Testis (tissue), 2 donors: Measurements from ENCODE around the gene HNRNPA3.

ENCODE experiments used
- CTCF ChIP-seq, 3 experiments: fragments of 450-650 bp in 2 of 3; fragments of 200-600 bp in 1 of 3; sonication (generic) in 1 of 3; IDR thresholded peaks; one replicate each; pipeline ENCODE4 v1.5.1; 2016 to 2019; ENCODE audit warnings: antibody characterized with exemption in 3 of 3, mild to moderate bottlenecking in 2 of 3, moderate library complexity in 1 of 3
- POLR2A ChIP-seq: fragments of 450-650 bp; IDR thresholded peaks from one replicate; pipeline ENCODE4 v1.6.1; 2017; ENCODE audit warnings: antibody characterized with exemption, mild to moderate bottlenecking, moderate library complexity

DNA sequence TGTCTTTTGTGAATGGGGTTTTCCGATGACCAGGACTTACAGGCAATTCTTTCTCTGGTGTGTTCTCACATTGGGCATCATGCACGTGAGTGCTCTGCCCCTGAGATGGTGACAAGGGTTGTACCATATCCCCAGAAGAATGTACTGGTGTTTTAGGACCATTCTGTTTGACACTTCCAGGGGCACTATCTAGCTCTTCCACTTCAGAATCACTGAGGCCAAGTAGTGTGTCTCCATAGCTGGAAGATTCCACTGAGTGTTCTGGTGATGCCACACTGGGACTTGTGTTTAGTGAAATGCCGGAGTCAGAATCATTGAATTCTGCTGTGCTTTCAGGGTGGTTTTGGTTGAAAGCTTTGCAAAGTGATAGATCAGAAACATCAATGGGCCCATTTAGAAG is 18.7 kb downstream of the HNRNPA3 start:
- TF ChIP-seq CTCF (IDR thresholded peaks at IDR 0.05), result no peak
- no peak for TF ChIP-seq POLR2A
